ENCODE data around the gene KIFC1. TPM values are rescaled to one million over a fixed set of nuclear protein-coding genes. Genes with fewer than 3 reads are reported as not detected.

Gene KIFC1
- total RNA-seq, 1 donor from 2014 or later: 0.97 TPM

GRCh38 chr6:33430991-33431879 lies 39.6 kb downstream of the KIFC1 start:
- DNase-seq: peak; percentile 68
- no peak for ATAC-seq (ENCODE audit: poor library complexity)
- intact Hi-C loops (cut with DNase I): no loop called here

DNA sequence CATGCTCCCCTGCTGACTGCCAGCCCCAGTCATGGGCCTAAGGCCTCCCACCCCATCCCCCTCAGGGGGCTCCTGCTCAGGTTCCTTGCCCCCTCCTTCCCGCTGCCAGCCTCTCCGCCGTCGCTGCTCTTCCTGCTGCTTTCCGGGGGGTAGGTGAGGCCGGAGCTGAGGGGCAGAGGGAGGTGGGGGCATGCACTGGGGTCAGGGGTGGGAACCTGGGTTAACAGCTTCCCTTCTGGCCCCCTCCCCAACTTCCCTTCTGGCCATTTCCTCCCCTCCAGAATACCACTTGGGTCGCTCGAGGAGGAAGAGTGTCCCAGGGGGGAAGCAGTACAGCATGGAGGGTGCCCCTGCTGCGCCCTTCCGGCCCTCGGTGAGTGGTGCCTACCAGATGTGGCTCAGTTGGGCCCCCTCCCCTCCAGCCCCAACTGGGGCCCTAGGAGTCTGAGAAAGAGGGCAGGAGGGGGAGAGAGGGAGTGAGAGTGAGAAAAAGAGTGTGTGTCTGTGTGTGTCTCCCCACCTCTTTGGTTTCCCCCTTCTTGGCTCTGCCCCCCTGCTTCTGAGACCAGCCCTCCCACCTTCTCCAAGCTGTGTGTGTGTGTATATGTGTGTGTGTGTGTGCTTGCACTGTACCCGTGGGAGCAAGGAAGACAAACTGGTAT lies 40.4 kb downstream of the KIFC1 start:
- DNase-seq (no peak), ATAC-seq (ENCODE audit: poor library complexity) (no peak)
- intact Hi-C loops (cut with DNase I): no loop called here

DNA sequence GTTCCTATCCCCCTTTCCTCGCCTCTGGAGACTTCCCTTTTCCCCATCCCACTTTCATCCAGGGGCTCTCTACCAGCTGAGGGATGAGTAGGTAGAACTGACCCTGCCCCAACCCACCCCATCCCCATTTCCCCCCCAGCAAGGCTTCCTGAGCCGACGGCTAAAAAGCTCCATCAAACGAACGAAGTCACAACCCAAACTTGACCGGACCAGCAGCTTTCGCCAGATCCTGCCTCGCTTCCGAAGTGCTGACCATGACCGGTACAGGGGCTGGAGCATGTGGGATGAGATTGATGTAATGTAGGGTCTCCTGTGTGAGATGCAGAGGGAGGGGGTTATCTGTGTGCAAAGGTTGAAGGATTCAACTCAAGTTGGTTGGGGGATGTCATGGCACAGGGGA lies 40.9 kb downstream of the KIFC1 start:
- DNase-seq: no peak
- intact Hi-C loops (cut with DNase I): no loop called here
- ATAC-seq (ENCODE audit: poor library complexity): no peak

DNA sequence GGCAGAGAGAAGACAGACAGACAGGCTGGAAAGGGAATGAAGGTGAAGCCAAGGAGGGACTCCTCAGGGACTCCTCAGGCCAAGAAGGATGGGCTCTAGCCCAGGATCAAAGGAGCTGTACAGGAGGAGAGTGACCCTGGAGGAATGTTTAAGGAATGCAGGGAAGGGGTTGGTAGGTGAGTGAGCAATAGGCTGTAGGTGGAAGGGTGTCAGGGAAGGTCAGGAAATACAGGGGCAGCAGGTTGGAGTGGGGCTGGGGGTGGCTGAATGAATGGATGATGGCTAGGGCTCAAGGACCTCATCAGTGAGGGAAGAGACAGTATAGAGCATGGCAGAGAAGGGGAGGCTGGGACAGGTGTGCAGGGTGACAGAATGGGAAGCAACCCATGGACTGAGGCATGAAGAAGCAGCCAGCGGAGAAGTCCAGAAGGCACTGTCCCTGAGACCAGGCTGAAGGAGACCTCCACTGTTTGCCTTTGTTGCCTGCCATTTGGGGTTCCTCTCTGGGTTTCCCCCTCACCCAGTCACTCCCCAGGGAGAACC lies 41.4 kb downstream of the KIFC1 start:
- ATAC-seq (ENCODE audit: poor library complexity): no peak
- DNase-seq: no peak
- intact Hi-C loops (cut with DNase I): no loop called here

GRCh38 chr6:33433544-33434191 lies 42.0 kb downstream of the KIFC1 start:
- DNase-seq (no peak), ATAC-seq (ENCODE audit: poor library complexity) (peak; percentile 71)
- intact Hi-C loops (cut with DNase I): no loop called here

DNA sequence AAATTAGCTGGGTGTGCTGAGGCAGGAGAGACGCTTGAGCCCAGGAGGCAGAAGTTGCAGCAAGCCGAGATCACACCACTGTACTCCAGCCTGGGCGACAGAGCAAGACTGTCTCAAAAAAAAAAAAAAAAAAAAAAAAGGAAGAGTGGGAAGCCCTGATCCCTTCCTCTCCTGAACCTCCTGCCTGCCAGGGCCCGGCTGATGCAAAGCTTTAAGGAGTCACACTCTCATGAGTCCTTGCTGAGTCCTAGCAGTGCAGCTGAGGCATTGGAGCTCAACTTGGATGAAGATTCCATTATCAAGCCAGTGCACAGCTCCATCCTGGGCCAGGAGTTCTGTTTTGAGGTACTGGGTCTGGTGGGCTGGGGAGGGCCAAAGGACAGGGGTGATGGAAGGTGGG lies 43.3 kb downstream of the KIFC1 start:
- DNase-seq (no peak), ATAC-seq (ENCODE audit: poor library complexity) (no peak)
- intact Hi-C loops (cut with DNase I): no loop called here

- intact Hi-C loops (cut with DNase I): no loop called here
- ATAC-seq (ENCODE audit: poor library complexity): no peak
Observed at GRCh38 chr6:33437666-33438065, 46.0 kb downstream of the KIFC1 start.

GRCh38 chr6:33438978-33439594 lies 47.5 kb downstream of the KIFC1 start:
- ATAC-seq (ENCODE audit: poor library complexity): no peak
- intact Hi-C loops (cut with DNase I): no loop called here
- no peak for DNase-seq

More at GRCh38 chr6:33437666-33438065, 46.0 kb downstream of the KIFC1 start:
- DNase-seq: no peak

DNA sequence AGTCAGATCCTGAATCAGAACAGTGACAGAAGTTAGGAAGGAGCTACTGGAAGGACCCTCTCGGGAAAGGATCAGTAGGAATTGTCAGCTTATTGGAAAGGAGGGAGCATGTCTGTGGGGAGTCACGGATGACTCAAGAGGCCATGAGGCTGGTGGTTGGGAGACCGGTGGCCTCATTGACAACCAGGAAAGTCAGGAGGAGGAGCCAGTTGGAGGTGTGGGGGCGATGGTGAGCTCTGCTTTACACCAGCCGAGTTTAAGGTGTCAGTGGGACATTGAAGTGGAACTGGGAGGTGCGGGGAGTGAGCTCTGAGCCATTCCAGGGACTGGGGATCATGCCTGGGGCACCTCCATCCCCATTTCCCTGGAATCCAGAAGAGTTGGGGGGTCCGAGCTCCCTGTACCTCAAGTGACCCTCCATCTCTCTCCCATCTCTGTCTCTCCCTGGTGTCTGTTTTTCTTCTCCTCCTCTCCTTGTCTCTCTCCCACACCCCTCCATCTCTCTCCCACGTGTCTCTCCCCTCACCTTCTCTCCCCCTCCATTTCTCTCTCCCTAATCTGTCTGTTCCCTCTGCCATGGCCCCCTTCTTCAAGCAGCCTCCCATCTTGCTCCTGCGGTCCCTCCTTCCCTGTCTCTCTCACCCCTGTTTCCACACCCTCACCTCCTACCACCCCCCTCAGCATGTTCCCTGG lies 48.5 kb downstream of the KIFC1 start:
- ATAC-seq (ENCODE audit: poor library complexity) (no peak), DNase-seq (no peak)
- intact Hi-C loops (cut with DNase I): no loop called here

DNA sequence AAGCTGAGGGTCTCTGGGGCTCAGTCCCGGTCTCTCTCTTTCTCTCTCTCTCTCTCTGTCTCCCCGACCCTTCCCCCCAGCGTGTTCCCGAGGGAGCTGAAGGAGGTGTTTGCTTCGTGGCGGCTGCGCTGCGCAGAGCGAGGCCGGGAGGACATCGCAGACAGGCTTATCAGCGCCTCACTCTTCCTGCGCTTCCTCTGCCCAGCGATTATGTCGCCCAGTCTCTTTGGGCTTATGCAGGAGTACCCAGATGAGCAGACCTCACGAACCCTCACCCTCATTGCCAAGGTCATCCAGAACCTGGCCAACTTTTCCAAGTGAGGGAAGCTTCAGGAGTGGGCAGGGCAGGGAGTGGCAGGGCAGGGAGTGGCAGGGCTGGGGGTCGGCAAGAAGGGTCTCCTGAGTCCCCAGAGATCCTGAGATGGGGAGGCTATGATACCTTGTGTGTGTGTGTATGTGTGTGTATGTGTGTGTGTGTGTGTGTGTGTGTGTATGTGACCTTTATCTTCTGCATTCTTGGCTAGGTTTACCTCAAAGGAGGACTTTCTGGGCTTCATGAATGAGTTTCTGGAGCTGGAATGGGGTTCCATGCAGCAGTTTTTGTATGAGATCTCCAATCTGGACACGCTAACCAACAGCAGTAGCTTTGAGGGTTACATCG lies 49.2 kb downstream of the KIFC1 start:
- intact Hi-C loops (cut with DNase I): no loop called here
- ATAC-seq (ENCODE audit: poor library complexity) (no peak), DNase-seq (no peak)

- intact Hi-C loops (cut with DNase I): no loop called here
- DNase-seq: no peak
- ATAC-seq (ENCODE audit: poor library complexity): no peak
Observed at GRCh38 chr6:33441457-33441856, 49.8 kb downstream of the KIFC1 start.

GRCh38 chr6:33442283-33442682 lies 50.7 kb downstream of the KIFC1 start:
- no peak for ATAC-seq (ENCODE audit: poor library complexity)
- intact Hi-C loops (cut with DNase I): no loop called here

DNA sequence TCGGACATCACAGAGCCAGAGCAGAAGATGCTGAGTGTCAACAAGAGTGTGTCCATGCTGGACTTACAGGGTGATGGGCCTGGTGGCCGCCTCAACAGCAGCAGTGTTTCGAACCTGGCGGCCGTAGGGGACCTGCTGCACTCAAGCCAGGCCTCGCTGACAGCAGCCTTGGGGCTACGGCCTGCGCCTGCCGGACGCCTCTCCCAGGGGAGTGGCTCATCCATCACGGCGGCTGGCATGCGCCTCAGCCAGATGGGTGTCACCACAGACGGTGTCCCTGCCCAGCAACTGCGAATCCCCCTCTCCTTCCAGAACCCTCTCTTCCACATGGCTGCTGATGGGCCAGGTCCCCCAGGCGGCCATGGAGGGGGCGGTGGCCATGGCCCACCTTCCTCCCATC lies 51.4 kb downstream of the KIFC1 start:
- DNase-seq (no peak), ATAC-seq (ENCODE audit: poor library complexity) (no peak)
- intact Hi-C loops (cut with DNase I): no loop called here

More at GRCh38 chr6:33442283-33442682, 50.7 kb downstream of the KIFC1 start:
- no peak for DNase-seq

DNA sequence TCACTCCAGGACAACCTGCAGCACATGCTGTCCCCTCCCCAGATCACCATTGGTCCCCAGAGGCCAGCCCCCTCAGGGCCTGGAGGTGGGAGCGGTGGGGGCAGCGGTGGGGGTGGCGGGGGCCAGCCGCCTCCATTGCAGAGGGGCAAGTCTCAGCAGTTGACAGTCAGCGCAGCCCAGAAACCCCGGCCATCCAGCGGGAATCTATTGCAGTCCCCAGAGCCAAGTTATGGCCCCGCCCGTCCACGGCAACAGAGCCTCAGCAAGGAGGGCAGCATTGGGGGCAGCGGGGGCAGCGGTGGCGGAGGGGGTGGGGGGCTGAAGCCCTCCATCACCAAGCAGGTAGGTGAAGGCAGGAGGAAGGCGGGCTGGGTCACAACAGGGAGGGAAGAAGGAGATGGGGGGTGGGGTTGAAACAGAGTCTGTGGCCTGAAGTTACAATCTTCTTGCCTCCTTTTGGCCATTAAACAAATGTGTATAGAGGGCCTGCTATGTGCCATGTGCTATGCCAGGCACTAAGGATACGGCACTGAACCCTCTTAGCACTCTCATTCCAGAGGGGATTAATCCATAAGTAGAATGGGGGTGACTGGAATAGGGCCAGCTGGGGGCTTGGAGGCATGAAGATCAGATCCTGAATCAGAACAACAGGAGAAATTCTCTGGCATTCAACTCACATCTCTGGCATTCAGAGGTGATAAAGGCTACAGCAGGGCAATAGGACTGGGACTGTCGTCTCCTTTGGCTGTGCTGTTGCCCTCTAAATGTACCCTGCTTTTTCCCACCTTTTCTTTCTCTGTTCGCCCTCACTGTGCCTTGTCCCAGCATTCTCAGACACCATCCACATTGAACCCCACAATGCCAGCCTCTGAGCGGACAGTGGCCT lies 52.2 kb downstream of the KIFC1 start:
- no peak for ATAC-seq (ENCODE audit: poor library complexity)
- intact Hi-C loops (cut with DNase I): no loop called here

DNA sequence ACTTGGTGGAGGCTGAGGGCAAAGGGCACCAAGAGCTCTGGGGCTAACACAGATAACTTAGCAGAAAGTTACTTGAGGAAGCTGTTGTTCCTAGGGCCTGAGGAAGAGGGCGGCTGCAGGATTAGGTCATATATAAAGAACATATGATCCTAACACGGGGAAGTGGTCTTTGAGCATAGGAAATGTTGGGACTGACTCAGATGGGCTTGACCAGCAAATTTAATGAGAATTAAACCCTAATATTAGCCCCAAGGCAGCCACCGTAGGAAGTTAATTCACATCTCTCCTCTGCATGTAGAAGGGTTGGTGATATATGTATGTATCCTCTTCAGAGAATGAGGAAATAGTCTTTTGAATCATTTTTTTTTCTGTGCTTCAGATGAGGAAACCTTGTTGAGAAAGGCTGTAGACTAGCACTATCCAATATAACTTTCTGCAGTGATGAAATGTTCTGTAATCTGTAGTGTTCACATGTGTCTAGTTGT lies 53.5 kb downstream of the KIFC1 start:
- no peak for DNase-seq
- intact Hi-C loops (cut with DNase I): no loop called here
- no peak for ATAC-seq (ENCODE audit: poor library complexity)

More for the DNA sequence above, 52.2 kb downstream of the KIFC1 start:
- no peak for DNase-seq

DNA sequence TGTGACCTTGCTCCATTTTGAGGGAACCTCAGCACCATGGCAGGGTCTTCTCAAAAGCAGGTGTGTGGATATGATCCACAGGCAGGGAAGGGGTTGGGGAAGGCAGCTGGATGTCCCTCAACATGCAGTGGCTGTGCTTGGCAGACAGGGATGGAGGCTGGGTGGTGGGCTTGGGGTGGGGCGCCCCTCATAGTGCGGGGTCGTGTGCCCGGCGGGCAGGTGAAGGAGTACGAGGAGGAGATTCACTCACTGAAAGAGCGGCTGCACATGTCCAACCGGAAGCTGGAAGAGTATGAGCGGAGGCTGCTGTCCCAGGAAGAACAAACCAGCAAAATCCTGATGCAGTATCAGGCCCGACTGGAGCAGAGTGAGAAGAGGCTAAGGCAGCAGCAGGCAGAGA lies 54.7 kb downstream of the KIFC1 start:
- intact Hi-C loops (cut with DNase I): no loop called here
- DNase-seq (no peak), ATAC-seq (ENCODE audit: poor library complexity) (no peak)

- DNase-seq (no peak), ATAC-seq (ENCODE audit: poor library complexity) (no peak)
- intact Hi-C loops (cut with DNase I): no loop called here
Observed at GRCh38 chr6:33450434-33450833, 58.8 kb downstream of the KIFC1 start.
